IPS-20b (cell line): ENCODE data around the gene MAN1A1.

Source experiments
- H3K27ac ChIP-seq: one replicate; pipeline ENCODE4 v1.5.1; 2013; ENCODE audit warnings: low read length
- H3K27me3 ChIP-seq: 2 replicates; pipeline ENCODE4 v1.6.1; 2013; ENCODE audit warnings: mild to moderate bottlenecking, low read length, inconsistent platforms; ENCODE audit not compliant: insufficient read depth
- H3K36me3 ChIP-seq: 2 replicates; pipeline ENCODE4 v1.6.1; 2013; ENCODE audit warnings: low read depth, mild to moderate bottlenecking, inconsistent platforms, low read length, moderate library complexity; ENCODE audit not compliant: insufficient read depth
- H3K4me1 ChIP-seq: 2 replicates; pipeline ENCODE4 v1.6.1; 2013; ENCODE audit warnings: mild to moderate bottlenecking, control low read depth, inconsistent platforms, low read length, moderate library complexity; ENCODE audit not compliant: insufficient read depth
- H3K4me3 ChIP-seq: 2 replicates; pipeline ENCODE4 v1.5.1; 2013; ENCODE audit warnings: mild to moderate bottlenecking, low read length, inconsistent platforms
- H3K9ac ChIP-seq: 2 replicates; pipeline ENCODE4 v1.6.1; 2013; ENCODE audit warnings: low read depth, mild to moderate bottlenecking, inconsistent platforms, low read length, moderate library complexity
- H3K9me3 ChIP-seq: 2 replicates; pipeline ENCODE4 v1.6.1; 2013; ENCODE audit warnings: mild to moderate bottlenecking, low read depth, low read length, inconsistent platforms; ENCODE audit not compliant: insufficient read depth

Gene MAN1A1

GRCh38 chr6:119132261-119132981, 217.1 kb downstream of the MAN1A1 start:
- Histone ChIP-seq H3K36me3 (no peaks in the 10 kb centered on the region), H3K9me3 (no peaks in the 10 kb centered on the region), H3K27me3 (no peaks in the 10 kb centered on the region), H3K4me3 (no peak overlapping the region), H3K27ac (no peak overlapping the region), H3K9ac (no peak overlapping the region), H3K4me1 (peaks cover 9% of the 10 kb centered on the region)

DNA sequence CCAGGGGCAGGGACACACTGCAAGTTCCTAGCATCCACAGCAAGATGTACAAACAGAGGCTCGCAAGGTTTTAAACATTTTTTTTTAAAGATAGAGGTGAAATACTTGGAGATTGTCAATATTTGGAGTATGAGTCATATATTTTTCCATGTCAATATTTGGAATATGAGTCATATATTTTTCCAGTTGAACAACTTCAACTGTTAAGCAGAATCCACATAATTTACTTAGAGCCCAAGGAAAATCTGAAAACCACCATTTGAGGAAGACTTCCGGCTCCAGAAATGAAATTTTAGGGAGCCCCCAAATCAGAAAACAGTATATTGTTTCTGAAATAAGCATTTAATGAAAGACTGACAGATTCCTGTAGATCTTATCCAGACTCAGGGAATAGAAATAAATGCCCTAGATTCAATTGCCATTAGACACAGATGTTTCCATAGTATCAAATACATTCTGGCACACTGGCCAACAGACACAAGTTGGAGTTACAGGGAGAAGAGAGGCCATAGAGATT, 219.5 kb downstream of the MAN1A1 start:
- Histone ChIP-seq H3K9me3 (no peaks in the 10 kb centered on the region), H3K27ac (no peak overlapping the region), H3K36me3 (no peaks in the 10 kb centered on the region), H3K27me3 (no peaks in the 10 kb centered on the region), H3K4me3 (no peak overlapping the region), H3K9ac (no peak overlapping the region), H3K4me1 (peaks cover 10% of the 10 kb centered on the region)

DNA sequence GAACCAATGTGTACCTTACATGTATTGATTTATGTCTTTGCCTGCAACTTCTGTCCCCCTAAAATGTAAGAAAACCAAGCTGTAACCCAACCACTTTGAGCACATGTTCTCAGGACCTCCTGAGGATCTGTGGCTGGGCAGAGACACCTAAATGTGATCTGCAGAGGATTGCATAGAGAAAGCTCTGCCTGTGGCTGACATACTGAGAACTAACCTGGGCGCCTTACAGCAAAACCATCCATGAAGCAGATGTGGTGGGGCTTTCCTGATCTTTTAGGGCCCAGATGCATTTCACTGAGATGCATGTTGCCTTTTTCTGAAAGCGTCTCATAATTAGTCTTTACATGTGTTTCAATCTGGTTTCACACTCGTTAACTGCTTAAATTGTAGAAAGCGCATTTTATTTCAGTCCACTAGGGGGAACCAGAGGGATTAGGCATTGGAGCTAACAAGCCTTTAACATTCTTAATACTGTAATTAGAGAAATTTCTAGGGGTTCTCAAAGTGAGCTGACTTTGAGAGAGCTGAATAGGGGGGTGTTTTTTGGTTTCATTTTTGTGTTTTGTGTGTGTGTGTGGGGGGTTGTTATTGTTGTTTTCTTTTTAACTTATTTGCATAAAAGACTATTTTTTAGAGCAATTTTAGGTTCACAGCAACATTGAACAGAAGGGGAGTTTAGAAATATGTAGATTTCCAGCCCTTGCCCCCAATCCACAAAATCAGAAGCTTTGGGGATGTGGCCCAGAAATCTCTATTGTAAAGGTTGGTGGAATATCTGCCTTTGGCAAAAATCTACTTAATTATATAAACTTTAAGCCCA, 220.2 kb downstream of the MAN1A1 start:
- Histone ChIP-seq H3K9ac (no peak overlapping the region), H3K27me3 (no peaks in the 10 kb centered on the region), H3K4me3 (no peak overlapping the region), H3K9me3 (no peaks in the 10 kb centered on the region), H3K4me1 (peaks cover 14% of the 10 kb centered on the region), H3K27ac (no peak overlapping the region), H3K36me3 (no peaks in the 10 kb centered on the region)

DNA sequence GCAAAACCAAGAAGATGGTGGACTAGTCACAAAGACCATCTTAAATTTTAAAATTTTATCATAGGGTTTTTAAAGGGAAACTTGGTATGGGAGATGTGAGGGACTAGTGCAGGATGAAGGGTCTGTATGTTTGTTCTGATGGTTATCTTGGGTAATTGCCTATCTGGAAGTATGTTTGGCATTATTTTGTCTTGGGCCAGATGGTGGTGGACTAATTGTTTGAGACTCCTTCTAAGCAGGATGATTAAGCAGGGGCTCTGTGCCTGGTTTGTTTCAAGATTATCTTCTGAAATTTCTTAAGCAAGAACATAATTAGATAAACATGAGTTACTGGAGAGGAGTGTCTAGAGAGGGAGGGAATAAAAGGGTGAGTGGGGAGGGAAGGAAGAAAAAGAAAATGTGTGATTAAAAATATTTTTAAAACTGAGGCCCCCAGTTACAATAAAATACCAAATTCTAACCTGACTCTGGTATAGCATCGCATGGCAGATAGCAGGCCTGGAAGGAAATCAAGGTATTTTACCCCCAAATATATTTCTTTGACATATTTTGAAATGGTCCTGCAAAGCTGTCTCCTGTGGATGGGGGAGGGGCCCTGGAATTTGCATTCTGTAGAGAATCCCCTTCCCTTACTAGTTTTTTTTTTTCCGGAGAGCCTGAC, 221.2 kb downstream of the MAN1A1 start:
- Histone ChIP-seq H3K27me3 (no peaks in the 10 kb centered on the region), H3K36me3 (no peaks in the 10 kb centered on the region), H3K27ac (no peak overlapping the region), H3K9ac (no peak overlapping the region), H3K9me3 (no peaks in the 10 kb centered on the region), H3K4me3 (no peak overlapping the region), H3K4me1 (peaks cover 17% of the 10 kb centered on the region)

DNA sequence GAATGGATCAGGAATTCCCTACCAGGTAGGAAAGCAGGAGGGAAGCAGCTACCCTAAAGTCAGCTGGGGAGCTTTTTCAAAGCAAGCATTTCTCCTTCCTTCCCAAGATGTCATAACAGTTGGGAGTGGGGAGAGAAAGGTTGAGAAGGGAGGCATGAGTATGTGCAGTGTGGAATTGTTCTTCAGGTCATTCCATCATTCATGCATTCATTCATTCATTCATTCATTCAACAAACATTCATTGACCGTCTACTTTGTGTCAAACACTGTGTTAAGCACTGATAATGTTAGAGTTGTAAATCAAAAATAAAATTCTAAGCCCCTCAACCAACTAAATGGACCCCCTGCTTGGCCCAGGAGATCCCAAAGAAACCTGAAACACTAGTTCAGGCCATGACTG, 221.9 kb downstream of the MAN1A1 start:
- H3K9me3 ChIP-seq: no peaks in the 10 kb centered on the region
- H3K9ac ChIP-seq: no peak overlapping the region
- H3K36me3 ChIP-seq: no peaks in the 10 kb centered on the region
- H3K27me3 ChIP-seq: no peaks in the 10 kb centered on the region
- H3K4me3 ChIP-seq: no peak overlapping the region
- no peak overlapping the region for H3K27ac ChIP-seq
- H3K4me1 ChIP-seq: peaks cover 17% of the 10 kb centered on the region
